Heart left ventricle (tissue), 16 donors: ENCODE measurements around the gene PROCA1. TPM values are rescaled to one million over a fixed set of nuclear protein-coding genes. Genes with fewer than 3 reads are reported as not detected.

Source experiments
- ATAC-seq, 4 donors: fragments of 200-7000 bp; cut with Tn5 transposase; one replicate each; pipeline ENCODE4 v1.9.1; 2020 to 2022; ENCODE audit warnings: moderate library complexity in 4 of 4, mild to moderate bottlenecking in 3 of 4, moderate number of reproducible peaks in 1 of 4
- DNase-seq, 5 donors: peaks; one replicate each; pipeline ENCODE4 v3.0.0-alpha.2; 2020
- H3K27ac ChIP-seq, 12 donors: fragments of 200-600 bp; sonication (generic) in 4 of 12; one replicate each; pipeline versions ENCODE4 v1.5.0 to v1.8.0; 2016 to 2022; ENCODE audit warnings: mild to moderate bottlenecking in 2 of 12
- H3K27me3 ChIP-seq, 9 donors: fragments of 200-600 bp; sonication (generic) in 2 of 9; one replicate each; pipeline versions ENCODE4 v1.5.1 to v1.8.0; 2016 to 2022; ENCODE audit warnings: mild to moderate bottlenecking in 3 of 9
- H3K36me3 ChIP-seq, 9 donors: fragments of 200-600 bp; sonication (generic) in 2 of 9; one replicate each; pipeline versions ENCODE4 v1.5.0 to v1.8.0; 2018 to 2022; ENCODE audit warnings: mild to moderate bottlenecking in 2 of 9
- H3K4me1 ChIP-seq, 12 donors: fragments of 200-600 bp; sonication (generic) in 4 of 12; one replicate each; pipeline versions ENCODE4 v1.5.0 to v1.8.0; 2016 to 2022; ENCODE audit warnings: mild to moderate bottlenecking in 3 of 12
- H3K4me3 ChIP-seq, 12 donors: fragments of 200-600 bp; sonication (generic) in 4 of 12; one replicate each; pipeline versions ENCODE4 v1.5.0 to v1.8.0; 2017 to 2022; ENCODE audit warnings: mild to moderate bottlenecking in 9 of 12, moderate library complexity in 4 of 12
- H3K9me3 ChIP-seq, 12 donors: fragments of 200-600 bp; sonication (generic) in 4 of 12; one replicate each; pipeline versions ENCODE4 v1.5.0 to v1.8.0; 2016 to 2022; ENCODE audit warnings: mild to moderate bottlenecking in 1 of 12
- CTCF ChIP-seq, 12 donors: fragments of 200-600 bp; sonication (generic) in 4 of 12; IDR thresholded peaks; one replicate each; pipeline versions ENCODE4 v1.5.0 to v1.8.0; 2018 to 2022; ENCODE audit warnings: antibody characterized with exemption in 12 of 12, mild to moderate bottlenecking in 5 of 12
- POLR2A ChIP-seq, 2 donors: fragments of 450-650 bp; IDR thresholded peaks; one replicate each; pipeline ENCODE4 v1.6.1; 2017; ENCODE audit warnings: antibody characterized with exemption in 2 of 2, mild to moderate bottlenecking in 2 of 2, moderate library complexity in 2 of 2
- WGBS, 4 donors: extraction: QIAGEN DNeasy Blood & Tissue Kit in 2 of 4; methylation state at CpG; one replicate each; pipeline versions ENCODE4 v1.1.5 to v1.1.7; 2013 to 2018; 5-methylcytosine and 5-hydroxymethylcytosine counted together
- intact Hi-C, 10 donors: fragments of 100-400 bp; cut with DNase I; formaldehyde crosslinking; loops; one replicate each; pipeline versions ENCODE4 v1.11.1 to v1.14.2; 2022
- polyA plus RNA-seq, 2 donors: library from polyadenylated mRNA; stranded (reverse); fragments of 200-250 nt; gene quantifications; one replicate each; pipeline ENCODE4 v1.2.3, GENCODE V29; 2013
- total RNA-seq, 9 donors: library from RNA; depleted of rRNA in 2 of 9; stranded (reverse); fragments of >200 nt in 2 of 9; fragmentation: NEBNext Ultra II Directional in 3 of 9; extraction: Animal tissue kit (Norgen Biotek cat#: 25700) in 3 of 9; gene quantifications; one replicate each; pipeline versions ENCODE4 v1.1.0 to v1.2.4, GENCODE V29; 2016 to 2023
- donor health status: ischemic (EF 13 %, LVEDD 7.1; RV severe dilation, severe dysfunction).
- donor health status: healthy with polysubstance abuse.
- donor health status: DM: no; HTN: yes; CAD: no.
- donor health status: DM: no; HTN: no; CAD: no.
- donor health status: ischemic (EF 25% LVEDD 6.9; RV normal size, moderate dysfunction).
- donor health status: ischemic (EF 25% LVEDD 5.7; RV mildly dilated, moderate dysfunction).
- donor health status: healthy.
- donor health status: DM: yes; HTN: yes; CAD: no.
- donor health status: ischemic (EF 35%, LVEDD 5.7; RV mildly dilated, moderate dysfunction).
- donor health status: nonischemic (EF 11% LVEDD 7.7; RV severe dilation, severe dysfunction).
- donor health status: DM: yes; HTN: yes; CAD: no.
- donor health status: PGD.
- donor health status: ischemic (EF 29% LVEDD 5.4; RV normal size, mild dysfunction).
- donor health status: nonischemic (EF 23%, LVEDD 6.1; RV moderate dilation, normal function).

PROCA1 gene
- total and polyA plus RNA-seq, 11 donors: 0.64 to 2.6 (median 1.0) TPM

DNA sequence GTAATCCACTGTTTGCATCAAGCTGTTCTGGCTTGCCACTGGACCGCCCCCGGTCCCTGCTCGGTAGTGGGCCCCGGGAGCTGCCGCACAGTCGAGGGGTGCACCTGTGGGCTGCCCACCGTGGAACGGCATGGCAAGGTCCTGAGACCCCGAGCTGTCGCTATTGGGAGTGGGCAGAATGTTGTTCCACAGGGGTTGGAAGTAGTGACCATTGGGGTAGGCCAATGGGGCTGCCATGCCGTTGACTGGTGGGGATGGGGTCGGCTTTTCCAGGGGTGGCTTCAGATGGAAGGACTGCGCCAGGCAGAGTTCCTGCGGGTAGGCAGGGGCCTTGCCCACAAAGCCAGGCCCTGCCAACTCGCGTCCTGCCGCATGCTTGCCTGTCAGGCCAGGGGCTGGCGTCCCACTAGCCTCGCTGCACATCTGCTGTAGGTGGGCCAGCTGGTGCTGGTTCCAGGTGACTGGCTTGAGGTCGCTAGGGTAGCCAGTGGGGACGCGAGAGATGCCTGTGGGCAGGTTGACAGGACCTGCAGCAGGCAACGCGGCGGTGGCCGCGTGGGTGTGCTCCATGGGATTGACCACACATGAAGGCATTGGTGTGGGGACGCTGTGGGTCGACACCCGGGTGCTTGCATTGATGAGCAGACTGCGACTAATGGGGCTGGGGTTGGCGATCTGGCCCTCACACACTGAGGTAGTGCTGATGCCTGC, 46.9 kb upstream of the PROCA1 start:
- WGBS, 4 donors: 94 to 97% (median 96%) methylated on average over 22 to 32 of the region's 32 CpGs
- peaks cover 0 to 35% (median 25%) of the 10 kb centered on the region in 9 donors for H3K36me3 ChIP-seq
- no peaks in the 10 kb centered on the region for H3K27me3 ChIP-seq
- no peak for DNase-seq
- peaks cover 0 to 26% (median 13%) of the 10 kb centered on the region in 12 donors for H3K4me1 ChIP-seq
- no peak overlapping the region for H3K4me3 ChIP-seq
- no peak for ATAC-seq
- H3K9me3 ChIP-seq: no peaks in the 10 kb centered on the region
- intact Hi-C loops: loop anchor here in 1 of 10 donors (5.0 kb wide), 1 partner anchor 149 kb away; no protein-coding TSS in a partner anchor
- TF ChIP-seq CTCF (IDR thresholded peaks at IDR 0.05) (no peak), POLR2A (IDR thresholded peaks at IDR 0.05) (no peak)
- no peak overlapping the region for H3K27ac ChIP-seq

DNA sequence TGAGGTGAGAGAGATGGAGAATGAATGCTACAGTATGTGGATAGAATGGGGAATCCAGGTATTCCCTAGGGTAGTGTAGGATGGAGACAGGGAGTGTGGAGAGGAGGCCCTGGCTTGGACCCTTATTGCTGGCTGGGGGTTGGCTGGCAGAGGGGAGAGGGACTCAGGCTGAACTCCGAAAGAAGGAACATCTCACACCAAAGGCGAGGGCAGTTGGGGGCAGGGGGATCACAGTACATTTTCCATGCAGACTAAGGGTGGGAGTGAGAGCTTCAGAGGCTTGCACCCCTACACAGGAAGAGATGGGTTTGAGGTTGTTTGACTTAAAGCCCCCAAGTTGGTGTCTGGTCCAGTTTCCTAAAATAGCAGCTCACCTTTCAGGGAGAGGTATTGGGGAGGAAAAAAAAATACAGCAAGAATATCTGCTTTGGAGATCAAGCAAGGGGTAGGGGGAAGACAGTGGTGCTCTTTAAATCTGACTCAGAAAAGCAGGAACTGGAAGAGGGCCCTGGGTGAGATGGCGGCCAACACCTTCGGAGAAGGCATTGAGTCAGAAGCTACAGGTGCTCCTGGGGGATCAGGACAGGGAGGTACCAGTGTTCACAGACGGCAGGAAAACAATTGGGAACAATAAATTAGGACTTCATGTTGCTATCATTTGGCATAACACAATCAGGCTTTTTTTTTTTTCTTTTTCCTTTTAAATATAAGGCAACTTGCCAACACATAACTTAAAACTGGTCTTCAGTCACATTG, 44.5 kb upstream of the PROCA1 start:
- 71 to 78% (median 71%) methylated on average over 5 of the region's 5 CpGs for WGBS, 4 donors
- peaks cover 0 to 35% (median 25%) of the 10 kb centered on the region in 9 donors for H3K36me3 ChIP-seq
- TF ChIP-seq CTCF (IDR thresholded peaks at IDR 0.05) (no peak), POLR2A (IDR thresholded peaks at IDR 0.05) (no peak)
- no peaks in the 10 kb centered on the region for H3K27me3 ChIP-seq
- peaks cover 0 to 16% (median 7%) of the 10 kb centered on the region in 12 donors for H3K4me1 ChIP-seq
- intact Hi-C loops: loop anchor here in 1 of 10 donors (5.0 kb wide), 1 partner anchor 151 kb away; no protein-coding TSS in a partner anchor
- H3K4me3 ChIP-seq: no peak overlapping the region
- DNase-seq (no peak), ATAC-seq (no peak)
- H3K27ac ChIP-seq: no peak overlapping the region
- no peaks in the 10 kb centered on the region for H3K9me3 ChIP-seq

DNA sequence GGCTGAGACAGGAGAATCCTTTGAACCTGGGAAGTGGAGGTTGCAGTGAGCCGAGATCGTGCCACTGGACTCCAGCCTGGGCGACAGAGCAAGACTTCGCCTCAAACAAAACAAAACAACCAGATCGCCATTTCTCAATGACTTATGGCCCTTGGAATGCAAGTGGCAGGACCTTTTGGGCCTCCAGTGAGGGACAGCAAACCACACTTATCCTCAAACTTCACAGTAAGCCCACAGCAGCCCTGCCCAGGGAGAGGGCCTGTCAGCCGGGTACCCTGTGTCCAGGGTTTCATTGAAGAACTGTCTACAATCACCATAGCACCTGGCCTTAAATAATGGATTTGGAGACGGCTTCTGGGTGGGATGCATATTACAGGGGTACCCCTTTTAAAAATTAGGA, 43.8 kb upstream of the PROCA1 start:
- Histone ChIP-seq H3K27ac (no peak overlapping the region), H3K36me3 (peaks cover 0 to 35% (median 25%) of the 10 kb centered on the region in 9 donors), H3K4me1 (peaks cover 0 to 9% (median 2%) of the 10 kb centered on the region in 12 donors), H3K4me3 (no peak overlapping the region), H3K27me3 (no peaks in the 10 kb centered on the region), H3K9me3 (no peaks in the 10 kb centered on the region)
- intact Hi-C loops: loop anchor here in 1 of 10 donors (5.0 kb wide), 1 partner anchor 152 kb away; no protein-coding TSS in a partner anchor
- DNase-seq (no peak), ATAC-seq (no peak)
- WGBS, 4 donors: 84 to 95% (median 91%) methylated on average over 7 of the region's 7 CpGs
- no peak for TF ChIP-seq CTCF (IDR thresholded peaks at IDR 0.05)
- TF ChIP-seq POLR2A (IDR thresholded peaks at IDR 0.05): no peak
